CD4-positive, alpha-beta T cell treated with Interleukin-2 at 100 ng/mL for 4 hours (primary cell): ENCODE data around the gene ORMDL2.
A peak's percentile ranks its signal among the peaks of the same experiment; 100 is the strongest.

Experiments
- DNase-seq: peaks from one replicate; pipeline ENCODE4 v3.0.0-alpha.2; 2020; ENCODE audit warnings: low spot score

The ORMDL2 gene, protein sequence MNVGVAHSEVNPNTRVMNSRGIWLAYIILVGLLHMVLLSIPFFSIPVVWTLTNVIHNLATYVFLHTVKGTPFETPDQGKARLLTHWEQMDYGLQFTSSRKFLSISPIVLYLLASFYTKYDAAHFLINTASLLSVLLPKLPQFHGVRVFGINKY

GRCh38 chr12:55817345-55818139 is at the start of gene ORMDL2, which contains the start of gene SARNP:
Gene ORMDL2 (plus strand): TSS chr12:55818041. CDS start chr12:55819000, 959 bp downstream.
Gene SARNP (minus strand): TSS chr12:55817724. CDS start chr12:55817701, 23 bp downstream.
- DNase-seq, result peak; percentile 99

- DNase-seq, result no peak
Measured at GRCh38 chr12:55771736-55772135, 46.1 kb upstream of the ORMDL2 start.

GRCh38 chr12:55777856-55778255 is 40.0 kb upstream of the ORMDL2 start:
- no peak for DNase-seq

DNA sequence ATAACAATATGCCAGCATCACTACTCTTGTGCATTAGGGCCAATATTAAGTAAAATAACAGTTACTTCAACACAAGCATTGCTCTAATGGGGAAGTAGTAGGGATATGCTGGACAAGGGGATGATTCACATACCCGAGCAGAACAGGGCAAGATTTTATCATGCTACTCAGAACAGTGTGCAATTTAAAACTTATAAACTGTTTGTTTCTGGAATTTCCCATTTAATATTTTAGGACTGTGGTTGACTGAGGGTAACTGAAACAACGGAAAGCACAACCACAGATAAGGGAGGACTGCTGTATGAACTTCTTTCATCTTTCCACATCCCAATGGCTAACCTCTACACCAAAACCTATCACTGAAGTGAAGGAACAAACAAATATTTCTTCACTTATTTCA is 37.2 kb upstream of the ORMDL2 start:
- peak; percentile 4 for DNase-seq

DNA sequence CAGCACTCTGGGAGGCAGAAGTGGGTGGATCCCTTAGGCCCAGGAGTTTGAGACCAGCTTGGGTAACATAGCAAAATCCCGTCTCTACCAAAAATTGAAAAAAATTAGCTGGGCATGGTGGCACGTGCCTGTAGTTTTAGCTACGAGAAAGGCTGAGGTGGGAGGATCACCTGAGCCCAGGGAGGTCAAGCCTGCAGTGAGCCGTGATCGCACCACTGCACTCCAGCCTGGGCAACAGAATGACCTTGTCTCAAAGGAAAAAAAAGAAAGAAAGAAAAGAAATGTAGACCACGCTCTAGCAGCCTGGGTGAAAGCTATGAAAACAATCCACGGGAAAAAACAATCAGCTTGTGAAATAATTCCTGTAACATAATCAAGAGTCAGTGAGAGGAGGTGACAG is 29.3 kb upstream of the ORMDL2 start:
- no peak for DNase-seq

DNA sequence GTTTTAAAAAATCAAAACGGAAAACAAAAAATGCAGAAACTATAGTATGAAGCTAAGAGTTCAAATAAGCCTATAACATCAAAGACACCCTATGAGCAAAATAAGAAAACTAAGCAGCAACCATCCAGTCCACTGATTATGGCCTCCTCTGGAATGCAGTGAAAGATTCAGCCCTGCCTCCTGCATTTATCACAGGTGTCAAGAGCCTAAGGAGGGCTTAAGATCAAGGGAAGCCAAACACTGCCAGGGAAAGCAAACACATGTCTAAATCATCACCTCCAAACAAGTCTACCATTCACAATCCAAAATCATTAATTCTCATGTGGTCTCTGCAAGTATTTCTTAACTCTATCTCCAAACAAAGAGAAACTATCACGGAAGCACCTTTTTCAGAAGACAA is 28.7 kb upstream of the ORMDL2 start:
- DNase-seq, result no peak

- DNase-seq, result no peak
Measured at GRCh38 chr12:55789893-55790292, 27.9 kb upstream of the ORMDL2 start.

DNA sequence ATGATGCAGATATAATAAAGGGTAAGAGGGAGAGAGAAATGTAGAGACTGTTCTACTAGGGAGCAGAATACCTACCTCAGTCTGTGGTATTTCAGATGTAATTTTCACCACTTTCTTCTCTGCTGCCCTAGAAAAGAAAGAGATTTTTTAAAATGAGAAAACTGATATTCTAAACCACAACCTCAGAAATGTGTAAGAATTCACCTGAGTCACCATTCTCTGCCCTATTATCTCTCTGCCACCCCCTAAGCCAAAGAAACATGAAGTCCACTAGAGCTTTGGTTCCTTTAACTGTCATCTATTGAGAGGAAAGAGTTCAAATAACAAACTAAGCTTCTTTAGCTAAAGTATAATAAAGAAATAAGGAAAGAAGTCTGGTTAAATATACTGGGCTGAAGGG is 21.9 kb upstream of the ORMDL2 start:
- no peak for DNase-seq

DNA sequence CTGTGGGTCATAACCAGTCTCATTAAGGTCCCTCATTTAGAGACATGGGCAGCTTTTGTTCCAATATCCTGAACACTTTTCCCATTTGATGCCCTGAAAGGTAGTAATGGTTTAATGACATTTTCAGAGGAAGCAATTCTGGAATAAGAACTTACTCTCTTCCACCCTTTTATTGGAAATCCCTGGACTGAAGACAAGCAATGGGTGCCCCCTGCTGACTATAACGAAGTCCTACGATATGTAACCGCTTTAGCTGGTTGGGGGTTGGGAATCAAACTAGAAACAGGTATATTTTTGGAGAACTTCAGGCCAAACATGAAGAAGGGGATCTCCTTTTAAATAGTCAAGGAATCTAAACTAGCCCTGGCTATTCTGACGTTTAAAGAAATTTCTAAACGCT is 20.8 kb upstream of the ORMDL2 start:
- DNase-seq, result peak; percentile 18

DNA sequence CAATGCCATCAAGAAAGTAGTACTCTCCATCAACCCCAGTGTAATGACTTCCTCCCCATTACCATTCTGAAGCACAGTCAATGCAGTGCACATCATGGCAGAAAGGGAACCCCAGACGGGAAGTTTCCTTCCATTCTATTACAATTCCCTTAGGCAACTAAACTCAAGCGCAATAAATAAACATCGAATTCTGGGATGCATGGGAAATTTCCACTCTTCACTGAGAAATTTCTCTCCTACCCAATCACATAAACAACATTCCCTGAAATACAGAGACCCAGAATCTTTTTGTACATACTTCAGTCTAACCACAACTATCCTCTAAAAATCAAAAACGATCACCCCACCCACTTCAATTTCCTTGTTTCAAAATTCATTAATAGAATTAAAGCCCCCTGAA is 20.3 kb upstream of the ORMDL2 start:
- DNase-seq, result no peak

GRCh38 chr12:55806982-55807381 is 10.9 kb upstream of the ORMDL2 start:
- DNase-seq, result no peak

- no peak for DNase-seq
Measured at GRCh38 chr12:55809274-55809673, 8.6 kb upstream of the ORMDL2 start.

DNA sequence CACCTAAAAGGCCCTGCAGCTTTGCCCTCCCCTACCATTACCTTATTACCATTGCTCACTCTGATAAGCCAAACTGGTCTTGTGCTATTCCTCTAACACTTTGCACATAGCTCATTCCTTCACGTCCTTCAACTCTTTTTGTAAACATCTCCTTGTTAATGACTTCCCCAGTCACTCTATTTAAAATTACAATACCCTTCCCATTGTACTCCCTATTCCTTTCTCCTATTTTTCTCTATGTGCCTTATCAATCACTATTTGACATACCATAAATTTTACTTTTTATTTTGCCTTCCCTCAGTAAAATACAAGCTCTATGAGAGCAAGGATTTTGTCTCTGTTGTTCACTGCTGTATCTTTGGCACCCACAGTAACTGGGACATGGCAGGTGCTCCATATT is 5.8 kb upstream of the ORMDL2 start:
- DNase-seq, result no peak

- no peak for DNase-seq
Measured at GRCh38 chr12:55814257-55814656, 3.6 kb upstream of the ORMDL2 start.

- no peak for DNase-seq
Measured at GRCh38 chr12:55815473-55815872, 2.4 kb upstream of the ORMDL2 start.

DNA sequence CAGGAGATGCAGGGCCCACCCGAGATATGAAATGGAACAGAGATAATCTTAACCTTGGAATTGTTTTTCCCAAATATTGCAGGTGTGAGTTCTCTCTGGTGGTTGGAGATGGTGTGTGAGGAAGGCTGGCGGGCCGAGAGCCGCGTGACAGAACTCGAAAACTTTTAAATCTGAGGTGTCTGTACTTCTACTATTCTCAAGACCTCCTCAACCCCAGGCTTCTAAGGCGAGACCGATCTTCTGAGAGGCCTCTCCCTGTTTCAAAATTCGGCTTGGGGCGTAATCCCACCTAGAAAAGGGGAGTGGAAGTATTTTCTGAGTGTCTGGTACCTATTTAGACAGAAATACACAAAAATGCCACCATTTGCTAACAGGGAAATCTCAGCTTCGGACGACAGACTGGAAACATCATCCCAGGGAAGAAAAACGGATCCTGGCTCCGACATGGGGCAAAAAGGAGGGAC is 928 bp upstream of the ORMDL2 start:
- no peak for DNase-seq

- DNase-seq, result no peak
Measured at GRCh38 chr12:55818140-55818728, 393 bp downstream of the ORMDL2 start.

GRCh38 chr12:55818886-55819285 is 1.0 kb downstream of the ORMDL2 start:
- DNase-seq, result no peak

DNA sequence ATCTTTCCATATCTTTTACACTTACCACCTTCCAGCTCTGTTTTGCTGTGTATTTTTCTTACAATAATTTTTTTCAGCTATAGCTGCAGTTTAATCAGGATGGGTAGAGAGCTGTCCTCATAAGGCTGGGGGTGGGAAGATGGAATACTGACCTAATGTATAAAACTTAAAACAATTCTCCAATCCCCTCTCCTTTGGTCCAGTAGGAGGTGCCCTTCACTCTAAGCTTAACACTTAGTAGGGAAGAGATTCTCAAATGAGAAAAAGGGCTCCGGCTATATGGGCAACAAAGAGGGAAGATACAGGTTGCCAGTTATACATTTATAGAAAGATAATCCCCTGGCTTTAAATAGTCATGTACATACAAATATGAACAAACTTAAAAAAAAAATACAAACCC is 2.8 kb downstream of the ORMDL2 start:
- DNase-seq, result no peak

DNA sequence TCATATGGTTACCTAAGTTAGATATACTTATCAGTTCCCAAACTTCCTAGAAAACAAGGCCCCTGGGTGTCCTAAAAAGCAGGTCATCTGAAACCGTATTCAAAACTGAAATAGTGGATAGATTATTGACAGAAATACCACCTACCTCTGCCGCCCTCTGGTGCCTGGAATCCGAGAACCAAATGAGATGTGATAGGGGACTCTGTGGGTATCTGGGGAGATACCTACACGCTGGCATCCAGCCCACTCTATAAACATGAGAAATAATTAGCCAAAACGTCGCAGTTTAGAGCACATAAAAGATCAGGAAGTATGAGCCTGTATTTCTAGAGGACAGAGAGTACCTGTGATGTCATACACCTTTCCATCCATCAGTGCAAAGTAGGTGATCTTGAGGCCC is 4.4 kb downstream of the ORMDL2 start:
- no peak for DNase-seq

- DNase-seq, result no peak
Measured at GRCh38 chr12:55823419-55823818, 5.6 kb downstream of the ORMDL2 start.

DNA sequence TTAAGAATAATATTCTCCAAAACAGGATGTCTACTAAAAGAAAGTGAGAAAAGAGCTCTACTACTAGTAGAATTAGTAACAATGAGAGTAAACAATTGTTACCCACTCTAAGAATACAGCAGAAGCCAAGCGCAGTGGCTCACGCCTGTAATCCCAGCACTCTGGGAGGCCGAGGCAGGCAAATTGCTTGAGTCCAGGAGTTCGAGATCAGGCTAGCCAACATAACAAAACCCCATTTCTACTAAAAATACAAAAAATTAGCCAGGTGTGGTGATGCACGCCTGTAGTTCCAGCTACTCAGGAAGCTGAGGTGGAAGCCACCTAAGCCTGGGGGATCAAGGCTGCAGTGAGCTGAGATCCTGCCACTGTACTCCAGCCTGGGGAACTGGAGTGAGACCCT is 6.9 kb downstream of the ORMDL2 start:
- DNase-seq, result no peak

- no peak for DNase-seq
Measured at GRCh38 chr12:55827806-55828205, 10.0 kb downstream of the ORMDL2 start.
